ENCODE measurements around the gene PEX26. TPM values are rescaled to one million over a fixed set of nuclear protein-coding genes. Genes with fewer than 3 reads are reported as not detected.
A peak's percentile ranks its signal among the peaks of the same experiment; 100 is the strongest.

The PEX26 gene
- total and polyA plus RNA-seq, 9 of the 15 experiments (the other 6 are each of a cell fraction or from before 2014, with no cell fraction given), result 0.35 to 39.6 (median 17.4) TPM

- in situ Hi-C loops (cut with MboI) (no loop called here), intact Hi-C loops (cut with micrococcal nuclease) (no loop called here)
- H2AFZ ChIP-seq (ENCODE audit: low read depth, low read length), result no peak overlapping the region
- peak; percentile 51 for FAIRE-seq
- CTCF ChIA-PET (ENCODE audit: low intra/inter-chr PET ratio), result no interaction called here
- POLR2A ChIA-PET, result interaction anchor here (0.6 to 1.8 kb wide), 4 partner anchors 9 to 84 kb away, joined by 3 to 11 read pairs (median 5); no protein-coding TSS in a partner anchor
- no peak overlapping the region for H3K27ac ChIP-seq (ENCODE audit: extremely low read depth, low read depth, low read length)
- DNase-seq (ENCODE audit: extremely low read depth in 1 of 4, low spot score in 3 of 4), result peak in 3 of 4 experiments; percentile 34 to 71 (median 38)
- no peaks in the 10 kb centered on the region for H4K20me1 ChIP-seq (replicated peaks; ENCODE audit: control insufficient read depth, insufficient read depth, low read length)
- no peaks in the 10 kb centered on the region for H3K9me1 ChIP-seq (ENCODE audit: control insufficient read depth, insufficient read depth, low read length)
- H3K4me2 ChIP-seq (ENCODE audit: insufficient read depth, low read length), result no peak overlapping the region
- no peak overlapping the region for H3K4me3 ChIP-seq
- 8% methylated on average over 4 of the region's 4 CpGs for WGBS (ENCODE audit: insufficient coverage, low coverage, missing lambda C conversion rate)
- peaks cover 19% of the 10 kb centered on the region in 2 experiments; a peak in 4 of 5 replicates for H3K27me3 ChIP-seq (ENCODE audit: control insufficient read depth in 2 of 2, insufficient read depth in 2 of 2, low read length in 2 of 2)
- no peaks in the 10 kb centered on the region for H3K9me3 ChIP-seq (replicated peaks; ENCODE audit: control insufficient read depth, insufficient read depth, low read depth, low read length)
- no peaks in the 10 kb centered on the region for H3K36me3 ChIP-seq (ENCODE audit: control insufficient read depth, insufficient read depth, low read length)
- BruUV-seq (replicated peaks), result no TSS peak
- peak; percentile 46 for ATAC-seq
- no peaks in the 10 kb centered on the region for H3K79me2 ChIP-seq (ENCODE audit: control insufficient read depth, insufficient read depth, low read length)
- H3K9ac ChIP-seq (ENCODE audit: insufficient read depth in 1 of 2, low read depth in 2 of 2, low read length in 2 of 2), result no peak overlapping the region
- H3K4me1 ChIP-seq (replicated peaks in 1 of 2; ENCODE audit: control insufficient read depth in 2 of 2, insufficient read depth in 2 of 2, low read length in 2 of 2), result peaks cover 11 to 16% of the 10 kb centered on the region in 2 experiments; a peak in 4 of 5 replicates
- no peak for TF ChIP-seq SMAD4 (CRISPR knock-in tag; conservative IDR thresholded peaks at IDR 0.05)
- peak; percentile 91 for TF ChIP-seq JUNB (CRISPR knock-in tag; conservative IDR thresholded peaks at IDR 0.05)
- peak; percentile 98 for TF ChIP-seq ATF7 (IDR thresholded peaks at IDR 0.05)
- TF ChIP-seq CCAR2 (IDR thresholded peaks at IDR 0.05; ENCODE audit: low read depth, low read length), result no peak
- TF ChIP-seq FOSL1 (tag; conservative IDR thresholded peaks at IDR 0.05), result peak; percentile 67
- TF ChIP-seq CREM (IDR thresholded peaks at IDR 0.05; ENCODE audit: low read depth), result peak; percentile 83
- TF ChIP-seq TRIM25 (IDR thresholded peaks at IDR 0.05; ENCODE audit: borderline replicate concordance), result no peak
- TF ChIP-seq CEBPG (CRISPR knock-in tag; IDR thresholded peaks at IDR 0.05), result no peak
- TF ChIP-seq CEBPG (tag; conservative IDR thresholded peaks at IDR 0.05 in 1 of 2, IDR thresholded peaks at IDR 0.05 in 1 of 2), result 0 out of 4 replicates have a peak, but pooled peaks of 1 of the 2 experiments have one; percentile 16
- peak; percentile 82; the same call in 1 of the 2 replicates for TF ChIP-seq ATF2 (CRISPR knock-in tag; IDR thresholded peaks at IDR 0.05)
- peak; percentile 94 for TF ChIP-seq JUND (IDR thresholded peaks at IDR 0.05; ENCODE audit: borderline replicate concordance, low read depth, low read length)
- TF ChIP-seq JUND (tag; IDR thresholded peaks at IDR 0.05; ENCODE audit: borderline replicate concordance, low read depth, low read length), result peak; percentile 94
- TF ChIP-seq KAT2B (IDR thresholded peaks at IDR 0.05; ENCODE audit: low read depth, low read length), result no peak
- peak; percentile 99 for TF ChIP-seq ATF3 (IDR thresholded peaks at IDR 0.05)
- no peak; the same call in 1 of the 2 replicates for TF ChIP-seq ATF3 (CRISPR knock-in tag; conservative IDR thresholded peaks at IDR 0.05)
- TF ChIP-seq IRF9 (tag; IDR thresholded peaks at IDR 0.05), result no peak
- no peak for TF ChIP-seq ZNF124 (CRISPR knock-in tag; IDR thresholded peaks at IDR 0.05)
- TF ChIP-seq SMARCA4 (IDR thresholded peaks at IDR 0.05), result 0 out of 2 replicates have a peak, but pooled peaks have one; percentile 19
Measured at GRCh38 chr22:18057568-18058209, 20.1 kb upstream of the PEX26 start.
